ENCODE measurements around the gene ISG20L2. TPM values are rescaled to one million over a fixed set of nuclear protein-coding genes. Genes with fewer than 3 reads are reported as not detected.
A peak's percentile ranks its signal among the peaks of the same experiment; 100 is the strongest.

The ISG20L2 gene
- total and polyA plus RNA-seq, 2 donors (not counting 1 experiment from before 2014, with no cell fraction given), result 5.8 to 23.6 TPM

- Histone ChIP-seq H3K27ac (ENCODE audit: insufficient read depth, low read length) (no peak overlapping the region), H3K27me3 (ENCODE audit: control insufficient read depth, insufficient read depth, low read length) (no peaks in the 10 kb centered on the region), H3K79me2 (ENCODE audit: control insufficient read depth, insufficient read depth, low read length) (no peaks in the 10 kb centered on the region), H3K36me3 (ENCODE audit: control insufficient read depth, insufficient read depth, low read length) (no peaks in the 10 kb centered on the region), H3K4me3 (replicated peaks in 1 of 4; ENCODE audit: control extremely low read depth in 1 of 4, insufficient read depth in 1 of 4, low read depth in 3 of 4, low read length in 4 of 4) (no peak overlapping the region), H3K4me2 (ENCODE audit: extremely low read depth, insufficient read depth, low read length) (no peak overlapping the region), H2AFZ (ENCODE audit: low read length) (no peak overlapping the region), H3K9me3 (ENCODE audit: control insufficient read depth, insufficient read depth, low read depth, low read length) (no peaks in the 10 kb centered on the region), H4K20me1 (ENCODE audit: control insufficient read depth, extremely low read depth, insufficient read depth, low read length) (no peaks in the 10 kb centered on the region), H3K4me1 (ENCODE audit: control insufficient read depth, extremely low read depth, insufficient read depth, low read length) (peaks cover 15% of the 10 kb centered on the region), H3K9ac (ENCODE audit: insufficient read depth, low read length) (no peak overlapping the region)
- TF ChIP-seq, protein P1, sequence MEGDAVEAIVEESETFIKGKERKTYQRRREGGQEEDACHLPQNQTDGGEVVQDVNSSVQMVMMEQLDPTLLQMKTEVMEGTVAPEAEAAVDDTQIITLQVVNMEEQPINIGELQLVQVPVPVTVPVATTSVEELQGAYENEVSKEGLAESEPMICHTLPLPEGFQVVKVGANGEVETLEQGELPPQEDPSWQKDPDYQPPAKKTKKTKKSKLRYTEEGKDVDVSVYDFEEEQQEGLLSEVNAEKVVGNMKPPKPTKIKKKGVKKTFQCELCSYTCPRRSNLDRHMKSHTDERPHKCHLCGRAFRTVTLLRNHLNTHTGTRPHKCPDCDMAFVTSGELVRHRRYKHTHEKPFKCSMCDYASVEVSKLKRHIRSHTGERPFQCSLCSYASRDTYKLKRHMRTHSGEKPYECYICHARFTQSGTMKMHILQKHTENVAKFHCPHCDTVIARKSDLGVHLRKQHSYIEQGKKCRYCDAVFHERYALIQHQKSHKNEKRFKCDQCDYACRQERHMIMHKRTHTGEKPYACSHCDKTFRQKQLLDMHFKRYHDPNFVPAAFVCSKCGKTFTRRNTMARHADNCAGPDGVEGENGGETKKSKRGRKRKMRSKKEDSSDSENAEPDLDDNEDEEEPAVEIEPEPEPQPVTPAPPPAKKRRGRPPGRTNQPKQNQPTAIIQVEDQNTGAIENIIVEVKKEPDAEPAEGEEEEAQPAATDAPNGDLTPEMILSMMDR (conservative IDR thresholded peaks at IDR 0.05 in 1 of 2, IDR thresholded peaks at IDR 0.05 in 1 of 2; ENCODE audit: low read depth in 1 of 2, low read length in 2 of 2), result no peak
- TF ChIP-seq EZH2 (IDR thresholded peaks at IDR 0.05; ENCODE audit: low read length, missing control alignments), result no peak
- DNase-seq (ENCODE audit: low read depth in 2 of 2), result no peak
These were observed 35.4 kb downstream of the ISG20L2 start for GRCh38 chr1:156692925-156693847.

DNA sequence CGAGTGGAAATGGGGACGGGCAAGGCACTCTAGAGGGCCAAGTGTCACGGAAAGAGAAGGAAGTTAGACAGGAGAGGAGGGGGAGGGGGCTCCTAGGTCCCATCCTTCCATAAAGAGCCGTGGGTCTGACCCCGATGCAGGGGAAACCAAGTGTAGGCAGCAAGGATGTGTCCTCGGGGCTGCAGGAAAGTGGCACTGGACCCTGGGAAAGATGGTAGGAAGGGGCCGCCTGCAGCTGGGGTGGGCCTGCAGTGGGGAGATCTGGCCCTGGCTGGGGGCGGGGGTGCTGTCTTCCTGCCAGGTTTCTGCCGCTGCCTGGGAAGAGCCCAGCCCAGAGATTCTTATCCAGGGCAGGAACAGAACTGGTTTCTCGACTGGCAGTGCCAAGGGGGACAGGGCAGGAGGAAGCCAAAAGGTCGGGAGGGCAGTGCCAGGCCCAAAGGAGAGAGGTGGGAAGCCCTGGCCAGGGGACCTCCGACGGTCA, 36.1 kb downstream of the ISG20L2 start:
- no peaks in the 10 kb centered on the region for H3K27me3 ChIP-seq (ENCODE audit: control insufficient read depth, insufficient read depth, low read length)
- H3K9ac ChIP-seq (ENCODE audit: insufficient read depth, low read length), result no peak overlapping the region
- no peak overlapping the region for H3K4me2 ChIP-seq (ENCODE audit: extremely low read depth, insufficient read depth, low read length)
- no peak overlapping the region for H3K4me3 ChIP-seq (replicated peaks in 1 of 4; ENCODE audit: control extremely low read depth in 1 of 4, insufficient read depth in 1 of 4, low read depth in 3 of 4, low read length in 4 of 4)
- no peak overlapping the region for H3K27ac ChIP-seq (ENCODE audit: insufficient read depth, low read length)
- no peak for TF ChIP-seq EZH2 (IDR thresholded peaks at IDR 0.05; ENCODE audit: low read length, missing control alignments)
- TF ChIP-seq, protein P1 (conservative IDR thresholded peaks at IDR 0.05 in 1 of 2, IDR thresholded peaks at IDR 0.05 in 1 of 2; ENCODE audit: low read depth in 1 of 2, low read length in 2 of 2), result no peak
- H3K4me1 ChIP-seq (ENCODE audit: control insufficient read depth, extremely low read depth, insufficient read depth, low read length), result peaks cover 15% of the 10 kb centered on the region
- no peaks in the 10 kb centered on the region for H3K9me3 ChIP-seq (ENCODE audit: control insufficient read depth, insufficient read depth, low read depth, low read length)
- H2AFZ ChIP-seq (ENCODE audit: low read length), result no peak overlapping the region
- H3K36me3 ChIP-seq (ENCODE audit: control insufficient read depth, insufficient read depth, low read length), result no peaks in the 10 kb centered on the region
- H4K20me1 ChIP-seq (ENCODE audit: control insufficient read depth, extremely low read depth, insufficient read depth, low read length), result no peaks in the 10 kb centered on the region
- DNase-seq (ENCODE audit: low read depth in 2 of 2), result no peak
- no peaks in the 10 kb centered on the region for H3K79me2 ChIP-seq (ENCODE audit: control insufficient read depth, insufficient read depth, low read length)

DNA sequence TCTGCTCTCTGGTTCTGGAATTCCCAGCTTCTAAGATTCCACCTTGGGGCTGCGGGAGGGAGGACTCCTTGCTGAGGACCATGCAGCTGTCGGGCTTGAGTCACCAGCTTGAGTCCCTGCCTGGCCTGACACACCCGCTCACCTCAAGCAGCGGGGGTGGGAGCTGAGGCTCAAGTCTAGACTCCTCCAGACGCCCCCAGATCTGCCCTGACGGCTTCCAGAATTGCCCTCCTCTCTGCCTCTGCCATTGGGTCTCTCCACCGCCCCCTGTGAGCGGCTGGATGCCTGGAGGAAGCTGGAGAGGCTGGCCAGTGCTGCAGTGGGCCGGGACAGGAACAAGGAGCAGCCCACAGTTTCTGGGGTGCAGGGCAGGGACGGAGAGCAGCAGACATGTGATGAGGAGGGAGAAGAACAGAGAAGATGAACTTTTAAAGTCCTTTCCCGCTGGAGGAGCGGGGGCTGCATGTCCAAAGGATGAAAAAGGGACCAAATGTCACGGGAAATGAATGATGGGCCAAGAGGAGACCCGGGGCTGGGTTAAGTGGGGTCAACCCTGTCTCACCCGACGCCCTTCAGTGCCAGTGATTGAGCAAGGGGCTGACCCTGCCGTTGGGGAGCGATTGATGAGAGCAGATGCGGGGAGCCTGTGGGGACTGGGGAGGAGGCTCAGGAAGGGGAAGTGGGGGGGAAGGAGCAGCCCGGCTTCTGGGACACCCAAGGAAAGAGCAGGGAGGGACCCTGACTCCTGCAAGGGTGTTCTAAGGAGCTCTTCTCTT, 36.7 kb downstream of the ISG20L2 start:
- no peaks in the 10 kb centered on the region for H3K36me3 ChIP-seq (ENCODE audit: control insufficient read depth, insufficient read depth, low read length)
- DNase-seq (ENCODE audit: low read depth in 2 of 2), result peak in 1 of 2 donors; percentile 69
- peaks cover 15% of the 10 kb centered on the region for H3K4me1 ChIP-seq (ENCODE audit: control insufficient read depth, extremely low read depth, insufficient read depth, low read length)
- H3K4me3 ChIP-seq (replicated peaks in 1 of 4; ENCODE audit: control extremely low read depth in 1 of 4, insufficient read depth in 1 of 4, low read depth in 3 of 4, low read length in 4 of 4), result no peak overlapping the region
- no peaks in the 10 kb centered on the region for H3K79me2 ChIP-seq (ENCODE audit: control insufficient read depth, insufficient read depth, low read length)
- no peaks in the 10 kb centered on the region for H3K9me3 ChIP-seq (ENCODE audit: control insufficient read depth, insufficient read depth, low read depth, low read length)
- no peak overlapping the region for H2AFZ ChIP-seq (ENCODE audit: low read length)
- TF ChIP-seq, protein P1 (conservative IDR thresholded peaks at IDR 0.05 in 1 of 2, IDR thresholded peaks at IDR 0.05 in 1 of 2; ENCODE audit: low read depth in 1 of 2, low read length in 2 of 2), result peak; percentile 12 to 36
- no peak for TF ChIP-seq EZH2 (IDR thresholded peaks at IDR 0.05; ENCODE audit: low read length, missing control alignments)
- no peaks in the 10 kb centered on the region for H4K20me1 ChIP-seq (ENCODE audit: control insufficient read depth, extremely low read depth, insufficient read depth, low read length)
- no peak overlapping the region for H3K27ac ChIP-seq (ENCODE audit: insufficient read depth, low read length)
- H3K4me2 ChIP-seq (ENCODE audit: extremely low read depth, insufficient read depth, low read length), result no peak overlapping the region
- no peaks in the 10 kb centered on the region for H3K27me3 ChIP-seq (ENCODE audit: control insufficient read depth, insufficient read depth, low read length)
- H3K9ac ChIP-seq (ENCODE audit: insufficient read depth, low read length), result no peak overlapping the region

Measured in fibroblast of lung (primary cell).